ENCODE results near the gene ST8SIA2.

DNA sequence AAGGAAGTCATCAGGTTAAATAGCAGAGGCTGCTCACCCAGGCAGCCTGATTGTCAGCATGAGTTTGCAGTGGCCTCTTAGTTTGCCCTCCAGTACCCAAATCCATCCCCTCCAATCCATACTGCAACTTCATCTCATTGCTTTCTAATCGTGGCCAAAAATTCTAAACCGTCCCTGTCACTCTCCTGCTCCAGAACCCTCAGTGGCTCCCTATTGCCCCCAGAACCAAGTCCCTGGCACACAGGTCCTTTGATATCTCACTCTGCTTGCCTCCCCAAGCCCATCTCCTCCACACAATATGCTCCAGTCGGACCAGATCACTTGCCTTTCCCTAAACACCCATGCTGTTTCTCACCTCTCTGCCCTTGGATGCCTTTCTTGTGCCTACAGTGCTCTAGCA, 49.7 kb downstream of the ST8SIA2 start:
- no peak for TF ChIP-seq CTCF (IDR thresholded peaks at IDR 0.05)
- TF ChIP-seq POLR2AphosphoS5 (IDR thresholded peaks at IDR 0.05) = no peak
- no peak for TF ChIP-seq EP300 (IDR thresholded peaks at IDR 0.05)

Data from suprapubic skin (tissue), 4 donors.